ENCODE data around the gene ACTL10. TPM values are rescaled to one million over a fixed set of nuclear protein-coding genes. Genes with fewer than 3 reads are reported as not detected.

ACTL10 gene
- total and polyA plus RNA-seq, 7 donors = 0.04 to 0.74 (median 0.39) TPM; not detected in 1

GRCh38 chr20:33658929-33659328 is 7.8 kb upstream of the ACTL10 start:
- H3K27me3 ChIP-seq (ENCODE audit: insufficient read depth in 3 of 3, low read length in 2 of 3) = no peaks in the 10 kb centered on the region
- ATAC-seq (no peak), DNase-seq (no peak)
- intact Hi-C loops (cut with DNase I) = no loop called here
- peaks cover 10% of the 10 kb centered on the region for H3K4me1 ChIP-seq
- H3K4me3 ChIP-seq = no peak overlapping the region
- no peaks in the 10 kb centered on the region for H3K9me3 ChIP-seq
- peaks cover 0 to 58% of the 10 kb centered on the region in 2 donors for H3K36me3 ChIP-seq (ENCODE audit: insufficient read depth in 1 of 2, low read depth in 1 of 2)
- no peak for TF ChIP-seq CTCF (IDR thresholded peaks at IDR 0.05)
- WGBS, 3 donors = 91 to 99% (median 96%) methylated on average over 4 of the region's 4 CpGs
- no peak overlapping the region for H3K27ac ChIP-seq

- Histone ChIP-seq H3K27ac (no peak overlapping the region), H3K27me3 (ENCODE audit: insufficient read depth in 3 of 3, low read length in 2 of 3) (no peaks in the 10 kb centered on the region), H3K9me3 (no peaks in the 10 kb centered on the region), H3K36me3 (ENCODE audit: insufficient read depth in 1 of 2, low read depth in 1 of 2) (peaks cover 0 to 58% of the 10 kb centered on the region in 2 donors), H3K4me3 (no peak overlapping the region), H3K4me1 (peaks cover 14% of the 10 kb centered on the region)
- ATAC-seq (no peak), DNase-seq (no peak)
- WGBS, 3 donors = 92 to 94% (median 94%) methylated on average over 30 to 32 of the region's 32 CpGs
- intact Hi-C loops (cut with DNase I) = no loop called here
- no peak for TF ChIP-seq CTCF (IDR thresholded peaks at IDR 0.05)
These were observed 7.3 kb upstream of the ACTL10 start for GRCh38 chr20:33659341-33660034.

- Histone ChIP-seq H3K27ac (no peak overlapping the region), H3K27me3 (ENCODE audit: insufficient read depth in 3 of 3, low read length in 2 of 3) (no peaks in the 10 kb centered on the region), H3K4me3 (no peak overlapping the region), H3K36me3 (ENCODE audit: insufficient read depth in 1 of 2, low read depth in 1 of 2) (peaks cover 0 to 58% of the 10 kb centered on the region in 2 donors), H3K4me1 (peaks cover 16% of the 10 kb centered on the region), H3K9me3 (no peaks in the 10 kb centered on the region)
- TF ChIP-seq CTCF (IDR thresholded peaks at IDR 0.05) = no peak
- ATAC-seq = no peak
- 89 to 93% (median 90%) methylated on average over 21 of the region's 21 CpGs for WGBS, 3 donors
- intact Hi-C loops (cut with DNase I) = no loop called here
- no peak for DNase-seq
These were observed 6.6 kb upstream of the ACTL10 start for GRCh38 chr20:33660035-33660684.

- no peak for DNase-seq
- intact Hi-C loops (cut with DNase I) = no loop called here
- 91 to 93% (median 91%) methylated on average over 7 of the region's 7 CpGs for WGBS, 3 donors
These were observed 6.1 kb upstream of the ACTL10 start for GRCh38 chr20:33660685-33661058.

More at GRCh38 chr20:33660685-33661058, 6.1 kb upstream of the ACTL10 start:
- Histone ChIP-seq H3K36me3 (ENCODE audit: insufficient read depth in 1 of 2, low read depth in 1 of 2) (peaks cover 0 to 55% of the 10 kb centered on the region in 2 donors), H3K27ac (no peak overlapping the region), H3K9me3 (no peaks in the 10 kb centered on the region), H3K27me3 (ENCODE audit: insufficient read depth in 3 of 3, low read length in 2 of 3) (no peaks in the 10 kb centered on the region), H3K4me1 (peaks cover 16% of the 10 kb centered on the region), H3K4me3 (no peak overlapping the region)
- no peak for ATAC-seq
- no peak for TF ChIP-seq CTCF (IDR thresholded peaks at IDR 0.05)

Measured in psoas muscle (tissue), 8 donors.